HG02642 (cell line): ENCODE data around the gene C1QTNF6.
A peak's percentile ranks its signal among the peaks of the same experiment; 100 is the strongest.
"Not testable (repeated sequence)": the region's sequence is repeated elsewhere in the genome, so short reads cannot be mapped to it uniquely, and the experiment has no call there.

ENCODE experiments used
- ATAC-seq: cut with Tn5 transposase; IDR thresholded peaks from one replicate; pipeline ENCODE4 v1.9.1; 2021; ENCODE audit warnings: mild to moderate bottlenecking; ENCODE audit not compliant: unreplicated experiment, poor library complexity

C1QTNF6 gene

GRCh38 chr22:37187891-37188761, at the start of gene C1QTNF6:
TSS of gene C1QTNF6 (minus strand) at chr22:37188247. CDS start at chr22:37188213, 34 bp downstream.
- no peak for ATAC-seq

GRCh38 chr22:37235897-37236607, 48.0 kb upstream of the C1QTNF6 start:
- ATAC-seq: no peak

DNA sequence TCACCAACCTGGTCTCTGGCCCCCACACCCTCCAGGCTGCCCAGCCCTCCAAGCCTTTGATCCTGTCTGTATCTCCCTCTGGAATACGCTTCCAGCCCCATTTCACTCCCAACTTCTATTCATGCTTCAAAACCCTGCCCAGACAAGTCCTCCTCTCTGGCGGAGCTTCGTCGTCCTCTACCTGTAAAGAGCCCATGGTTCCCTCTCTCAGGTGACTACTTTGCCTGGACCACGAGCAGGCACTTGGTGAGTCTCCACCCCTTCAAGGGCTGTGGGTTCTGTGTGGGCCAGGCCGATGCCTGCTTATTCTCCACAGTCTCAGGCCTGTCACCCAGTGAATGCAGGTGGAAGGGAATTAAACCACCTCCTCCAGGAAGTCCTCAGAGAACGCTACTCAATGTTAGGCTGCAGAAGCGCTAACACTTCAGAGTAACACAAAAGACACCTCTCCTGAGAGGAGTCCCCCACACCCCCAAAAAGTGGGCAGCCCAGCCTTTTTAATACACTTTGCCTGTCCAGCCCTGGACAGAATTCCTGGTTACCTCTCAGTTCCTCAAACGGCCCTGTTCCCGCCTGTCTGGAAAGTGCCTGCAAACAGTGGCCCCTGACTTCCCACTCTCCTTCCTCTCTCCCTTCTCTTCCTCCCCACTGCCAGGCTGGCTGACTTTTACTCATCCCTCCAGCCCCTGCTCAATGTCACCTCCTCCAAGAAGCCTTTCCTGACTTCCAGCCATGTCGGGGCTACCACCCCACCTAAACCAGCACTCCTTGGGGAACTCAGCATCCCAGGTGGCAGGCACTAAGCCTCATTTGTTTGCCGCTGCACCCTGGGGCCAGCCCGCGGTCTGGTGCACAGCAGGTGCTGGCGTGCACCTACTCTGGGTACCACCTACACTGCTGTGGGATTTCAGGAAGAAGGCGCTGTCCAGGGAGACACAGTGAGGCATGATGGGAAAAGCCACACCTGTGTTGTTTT, 47.0 kb upstream of the C1QTNF6 start:
- no peak for ATAC-seq

DNA sequence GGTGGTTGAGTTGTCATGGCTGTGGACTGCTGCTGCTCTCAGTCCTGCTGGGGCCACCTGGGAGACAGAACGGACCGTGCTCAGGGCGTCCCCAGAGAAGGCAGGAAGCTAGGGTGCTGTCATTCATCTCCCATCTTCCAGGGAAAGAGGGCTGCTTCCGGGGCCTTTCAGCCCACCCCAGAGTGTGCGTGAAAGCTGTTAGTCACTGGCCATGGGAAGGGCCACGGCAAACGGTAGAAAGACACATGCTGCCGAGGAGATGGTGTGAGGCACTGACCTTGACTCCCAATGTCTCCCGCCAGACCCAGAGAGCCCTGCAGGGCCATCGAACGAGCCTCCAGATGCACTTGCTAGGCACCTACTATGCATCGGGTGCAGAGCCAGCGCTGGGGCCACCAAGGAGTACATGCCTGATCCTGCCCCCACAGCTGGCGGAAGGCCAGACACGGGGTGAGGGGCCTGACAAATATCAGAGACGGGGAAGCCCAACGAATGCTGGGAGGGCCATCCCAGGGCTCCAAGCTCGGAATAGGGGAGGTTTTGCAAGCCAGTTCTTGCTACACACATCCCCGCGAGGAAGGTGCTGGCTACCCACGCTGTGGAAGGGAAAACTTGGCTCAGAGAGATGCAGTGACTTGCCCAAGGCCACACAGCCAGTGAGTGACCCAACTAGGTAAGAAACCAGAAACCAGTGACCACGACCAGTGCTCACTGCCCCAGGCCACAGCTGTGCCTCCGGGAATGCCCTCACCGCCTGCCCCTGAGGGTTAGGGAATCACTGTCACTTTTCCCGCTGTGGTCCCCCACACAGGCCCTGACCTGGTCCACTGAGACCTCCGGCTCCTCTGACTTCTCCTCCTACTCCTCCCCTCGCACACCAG, 45.9 kb upstream of the C1QTNF6 start:
- no peak for ATAC-seq

DNA sequence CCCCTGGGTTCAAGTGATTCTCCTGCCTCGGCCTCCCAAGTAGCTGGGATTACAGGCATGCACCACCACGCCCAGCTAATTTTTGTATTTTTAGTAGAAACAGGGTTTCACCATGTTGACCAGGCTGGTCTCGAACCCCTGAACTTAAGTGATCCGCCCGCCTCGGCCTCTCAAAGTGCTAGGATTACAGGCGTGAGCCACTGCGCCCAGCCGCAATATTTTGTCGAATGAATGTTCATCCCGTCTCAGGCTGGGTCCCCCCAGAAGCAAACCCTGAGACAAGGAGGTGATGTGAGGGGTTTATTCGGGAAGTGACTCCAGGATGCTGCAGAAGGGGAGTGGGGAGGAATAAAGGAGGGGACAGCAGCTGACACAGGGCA, 45.3 kb upstream of the C1QTNF6 start:
- not testable (repeated sequence) for ATAC-seq

- no peak for ATAC-seq
These were observed 44.3 kb upstream of the C1QTNF6 start for GRCh38 chr22:37232140-37232998.

GRCh38 chr22:37231406-37232139, 43.5 kb upstream of the C1QTNF6 start:
- ATAC-seq: no peak

DNA sequence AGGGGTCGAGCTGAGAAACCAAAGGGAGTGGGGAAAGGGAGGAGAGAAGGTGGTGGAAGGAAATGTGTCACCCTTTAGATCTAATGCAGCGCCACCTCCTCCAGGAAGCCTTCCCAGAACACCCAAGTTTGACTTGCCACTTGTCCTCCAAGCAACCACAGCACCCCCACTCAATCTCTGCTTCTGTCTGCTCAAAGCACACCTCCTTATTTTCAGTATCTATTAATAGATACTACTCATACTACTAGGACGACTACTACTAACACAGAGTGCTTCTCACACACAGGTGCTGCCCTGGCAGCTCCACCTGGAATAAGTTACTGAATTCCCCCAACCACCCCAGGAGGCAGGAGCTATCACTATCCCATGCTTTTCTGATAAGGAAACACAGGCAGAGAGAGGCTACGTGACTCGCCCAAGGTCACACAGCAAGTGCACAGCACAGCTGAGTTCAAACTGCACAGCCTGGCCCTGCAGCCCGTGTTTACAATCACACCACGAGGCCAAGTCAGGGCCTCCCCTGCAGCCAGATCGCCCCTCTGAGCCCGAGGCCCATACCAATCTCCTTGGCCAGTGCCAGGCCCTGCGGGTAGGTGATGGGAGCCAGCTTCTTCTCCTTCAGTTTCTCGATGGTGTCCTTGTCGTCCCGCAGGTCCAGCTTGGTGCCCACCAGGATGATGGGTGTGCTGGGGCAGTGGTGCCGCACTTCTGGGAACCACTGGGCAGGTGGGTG, 42.8 kb upstream of the C1QTNF6 start:
- ATAC-seq: no peak

- ATAC-seq: peak; percentile 56
These were observed 42.0 kb upstream of the C1QTNF6 start for GRCh38 chr22:37229805-37230672.

GRCh38 chr22:37229012-37229804, 41.2 kb upstream of the C1QTNF6 start:
- ATAC-seq: no peak

DNA sequence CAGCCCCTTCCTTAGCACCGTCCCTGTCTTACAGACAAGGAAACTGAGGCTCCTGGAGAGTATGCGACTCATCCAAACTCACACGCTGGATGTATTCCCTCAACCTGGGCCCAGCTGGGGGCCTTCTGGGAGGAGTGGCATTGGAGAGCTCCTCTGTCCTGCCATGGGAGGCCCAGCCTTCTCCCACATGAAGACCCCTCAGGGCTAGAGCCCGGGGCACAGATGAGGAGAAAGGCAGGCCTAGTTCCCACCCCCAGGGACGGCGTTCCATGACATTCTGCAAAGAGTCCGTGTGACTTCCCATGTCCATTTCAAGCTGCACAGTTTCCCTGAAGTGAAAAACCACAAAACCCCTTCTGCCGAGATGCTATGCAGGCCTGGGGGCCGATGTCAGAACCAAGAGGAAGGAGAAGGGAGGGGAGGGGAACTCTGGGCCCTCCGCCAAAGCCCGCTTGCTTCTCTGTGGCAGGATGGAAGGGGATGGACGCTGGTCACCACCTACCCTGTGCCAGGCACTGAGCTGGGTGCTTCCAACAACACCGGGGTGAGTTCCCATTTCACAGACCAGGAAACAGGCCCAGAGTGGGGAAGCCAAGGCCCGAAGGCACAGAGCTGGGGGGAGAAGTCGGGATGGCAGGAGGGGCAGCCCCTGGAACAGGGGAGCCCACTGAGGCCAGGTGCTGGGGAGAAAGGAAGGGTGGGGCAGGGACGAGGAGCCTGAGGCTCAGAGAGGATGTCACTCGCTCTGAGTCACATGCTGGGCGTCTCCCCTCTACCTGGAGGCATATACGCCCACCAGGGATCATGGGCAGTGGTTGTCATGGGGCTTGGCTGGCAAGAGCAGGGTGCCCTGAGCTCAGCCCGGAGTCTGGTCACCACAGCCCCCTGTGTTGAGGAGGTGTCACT, 40.3 kb upstream of the C1QTNF6 start:
- no peak for ATAC-seq

GRCh38 chr22:37226514-37226913, 38.5 kb upstream of the C1QTNF6 start:
- no peak for ATAC-seq

DNA sequence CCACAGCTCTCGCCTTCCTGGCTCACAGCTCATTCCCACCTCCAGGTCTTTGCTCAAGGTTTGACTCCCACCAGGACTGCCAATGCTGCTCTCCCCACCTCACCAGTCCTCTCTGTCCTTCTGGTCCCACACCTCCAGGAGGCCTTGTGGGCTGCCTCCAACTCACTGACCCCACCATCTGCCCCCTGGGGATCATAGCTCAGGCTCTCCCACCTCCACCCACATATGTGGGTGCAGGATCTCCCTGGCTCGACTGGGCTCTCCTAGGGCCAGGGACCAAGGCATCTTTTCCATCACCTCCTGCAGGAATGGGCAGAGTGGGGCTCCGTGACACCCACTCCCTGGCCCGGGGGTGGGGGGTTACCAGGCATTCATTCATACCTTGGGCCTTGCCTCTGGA, 38.0 kb upstream of the C1QTNF6 start:
- no peak for ATAC-seq

DNA sequence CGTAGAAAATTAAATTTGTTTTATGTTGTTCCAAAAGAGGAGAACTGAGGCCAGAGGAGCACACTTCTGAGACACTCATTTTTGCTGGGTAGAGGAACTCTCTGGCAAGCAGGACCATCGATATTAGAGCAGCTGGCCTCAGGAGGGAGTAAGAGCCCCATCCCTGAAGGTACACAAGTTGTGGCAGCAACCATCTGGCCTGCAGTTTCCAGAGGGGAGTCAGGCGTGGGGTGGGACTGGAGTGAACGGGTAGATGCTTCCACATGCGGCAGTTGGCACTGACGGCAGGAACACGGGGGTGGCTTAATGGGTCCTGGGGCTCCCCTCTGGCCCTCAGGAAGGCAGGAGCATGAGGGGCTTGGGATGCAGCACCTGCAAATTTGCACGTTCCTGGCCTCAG, 37.4 kb upstream of the C1QTNF6 start:
- no peak for ATAC-seq
